Breast epithelium (tissue), 4 donors: ENCODE results near the gene SCN10A. TPM values are rescaled to one million over a fixed set of nuclear protein-coding genes. Genes with fewer than 3 reads are reported as not detected.

Source experiments
- DNase-seq, 2 donors: peaks; one replicate each; pipeline ENCODE4 v3.0.0-alpha.2; 2019; ENCODE audit warnings: low spot score in 2 of 2
- H3K27ac ChIP-seq, 2 donors: fragments of 200-600 bp; sonication (generic) in 1 of 2; one replicate each; pipeline ENCODE4 v1.5.1; 2016 to 2019; ENCODE audit warnings: mild to moderate bottlenecking in 1 of 2
- H3K27me3 ChIP-seq, 2 donors: fragments of 200-600 bp; sonication (generic) in 1 of 2; one replicate each; pipeline versions ENCODE4 v1.5.1 to v1.6.0; 2017 to 2019; ENCODE audit warnings: control low read depth in 1 of 2, mild to moderate bottlenecking in 1 of 2
- H3K36me3 ChIP-seq: fragments of 200-600 bp; one replicate; pipeline ENCODE4 v1.5.1; 2019
- H3K4me1 ChIP-seq, 2 donors: fragments of 200-600 bp; sonication (generic); one replicate each; pipeline ENCODE4 v1.5.1; 2016 to 2019; ENCODE audit warnings: control low read depth in 1 of 2
- H3K4me3 ChIP-seq, 3 donors: fragments of 200-600 bp; sonication (generic); 1 replicate in 2 of 3; 2 replicates in 1 of 3; pipeline ENCODE4 v1.5.1; 2016 to 2019; ENCODE audit warnings: mild to moderate bottlenecking in 3 of 3, moderate library complexity in 2 of 3
- H3K9me3 ChIP-seq, 2 donors: fragments of 200-600 bp; sonication (generic) in 1 of 2; one replicate each; pipeline ENCODE4 v1.5.1; 2016 to 2019; ENCODE audit warnings: control low read depth in 1 of 2
- POLR2A ChIP-seq: fragments of 450-650 bp; IDR thresholded peaks from one replicate; pipeline ENCODE4 v1.6.1; 2016; ENCODE audit warnings: antibody characterized with exemption, mild to moderate bottlenecking, moderate library complexity
- POLR2AphosphoS5 ChIP-seq, 3 donors: sonication (generic); formaldehyde crosslinking; IDR thresholded peaks; one replicate each; pipeline ENCODE4 v1.6.1; 2017; ENCODE audit warnings: antibody characterized with exemption in 3 of 3
- intact Hi-C: fragments of 100-400 bp; cut with DNase I; formaldehyde crosslinking; loops from one replicate; pipeline ENCODE4 v1.15.1; 2023; ENCODE audit warnings: low total_unique reads
- total RNA-seq, 3 donors: library from RNA; depleted of rRNA; stranded (reverse); fragments of >200 nt; gene quantifications; one replicate each; pipeline ENCODE4 v1.1.0, GENCODE V29; 2016
- TF ChIP-seq, protein P1 (sequence below), 3 donors: fragments of 450-650 bp; IDR thresholded peaks; one replicate each; pipeline ENCODE4 v1.5.1; 2016 to 2017; ENCODE audit warnings: antibody characterized with exemption in 3 of 3, mild to moderate bottlenecking in 3 of 3, moderate library complexity in 3 of 3

The SCN10A gene
- total RNA-seq, 3 donors from 2014 or later = not detected

DNA sequence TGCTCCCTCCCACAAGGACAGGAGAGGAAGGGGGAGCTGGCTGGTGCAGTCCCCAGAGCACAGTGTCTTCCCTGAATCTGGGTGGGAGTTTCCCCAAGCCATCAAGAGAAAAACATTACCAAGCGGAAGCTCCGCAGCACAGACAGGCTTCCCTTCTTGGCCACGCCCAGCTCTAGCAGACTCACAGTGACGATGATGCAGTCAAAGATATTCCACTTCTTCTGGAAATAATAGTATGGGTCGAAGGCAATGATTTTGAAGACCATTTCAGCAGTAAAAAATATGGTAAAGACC, 76.7 kb downstream of the SCN10A start:
- Histone ChIP-seq H3K36me3 (no peaks in the 10 kb centered on the region), H3K27me3 (peaks cover 0 to 4% of the 10 kb centered on the region in 2 donors), H3K4me1 (no peaks in the 10 kb centered on the region), H3K4me3 (no peak overlapping the region), H3K9me3 (no peaks in the 10 kb centered on the region), H3K27ac (no peak overlapping the region)
- intact Hi-C loops = no loop called here
- TF ChIP-seq POLR2A (no peak), POLR2AphosphoS5 (IDR thresholded peaks at IDR 0.05) (no peak)
- TF ChIP-seq, protein P1, sequence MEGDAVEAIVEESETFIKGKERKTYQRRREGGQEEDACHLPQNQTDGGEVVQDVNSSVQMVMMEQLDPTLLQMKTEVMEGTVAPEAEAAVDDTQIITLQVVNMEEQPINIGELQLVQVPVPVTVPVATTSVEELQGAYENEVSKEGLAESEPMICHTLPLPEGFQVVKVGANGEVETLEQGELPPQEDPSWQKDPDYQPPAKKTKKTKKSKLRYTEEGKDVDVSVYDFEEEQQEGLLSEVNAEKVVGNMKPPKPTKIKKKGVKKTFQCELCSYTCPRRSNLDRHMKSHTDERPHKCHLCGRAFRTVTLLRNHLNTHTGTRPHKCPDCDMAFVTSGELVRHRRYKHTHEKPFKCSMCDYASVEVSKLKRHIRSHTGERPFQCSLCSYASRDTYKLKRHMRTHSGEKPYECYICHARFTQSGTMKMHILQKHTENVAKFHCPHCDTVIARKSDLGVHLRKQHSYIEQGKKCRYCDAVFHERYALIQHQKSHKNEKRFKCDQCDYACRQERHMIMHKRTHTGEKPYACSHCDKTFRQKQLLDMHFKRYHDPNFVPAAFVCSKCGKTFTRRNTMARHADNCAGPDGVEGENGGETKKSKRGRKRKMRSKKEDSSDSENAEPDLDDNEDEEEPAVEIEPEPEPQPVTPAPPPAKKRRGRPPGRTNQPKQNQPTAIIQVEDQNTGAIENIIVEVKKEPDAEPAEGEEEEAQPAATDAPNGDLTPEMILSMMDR (IDR thresholded peaks at IDR 0.05) = no peak
- no peak for DNase-seq

DNA sequence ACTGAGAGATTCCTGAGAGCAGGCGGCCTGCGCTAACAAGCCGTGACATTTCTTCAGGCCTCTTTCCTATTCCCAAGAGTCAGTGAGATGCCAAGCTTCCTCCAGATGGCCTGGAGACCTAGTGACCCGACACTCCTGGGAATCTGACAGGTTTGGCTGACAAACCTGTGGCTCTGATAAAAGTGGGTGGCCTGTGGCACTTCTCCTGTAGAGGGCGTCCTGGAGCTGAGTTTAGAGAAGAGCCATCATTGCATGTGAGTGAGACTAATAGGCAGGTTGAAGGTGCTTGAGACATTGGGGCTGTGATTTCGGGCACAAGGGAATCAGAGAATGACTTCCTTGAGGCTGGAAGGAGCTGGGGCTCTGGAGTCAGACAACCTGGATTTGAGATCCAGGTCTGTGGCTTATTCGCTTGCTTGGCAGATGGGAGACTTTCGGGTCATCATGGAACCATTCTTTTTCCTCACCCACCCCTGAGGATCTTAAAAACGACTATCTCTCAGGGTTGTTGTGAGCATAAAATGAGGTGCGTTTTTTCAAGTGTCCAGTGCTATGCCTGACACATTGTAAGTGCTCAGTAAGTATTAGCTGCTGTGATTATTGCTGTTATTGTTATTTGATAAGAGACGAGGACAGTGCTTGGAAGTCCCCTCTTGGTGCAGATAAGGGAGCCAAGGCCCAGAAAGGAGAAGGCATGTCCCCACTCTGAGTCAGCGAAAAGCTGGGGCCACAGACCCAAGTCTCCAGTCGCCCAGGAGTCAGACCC, 77.2 kb downstream of the SCN10A start:
- intact Hi-C loops = no loop called here
- DNase-seq = no peak
- no peaks in the 10 kb centered on the region for H3K9me3 ChIP-seq

DNA sequence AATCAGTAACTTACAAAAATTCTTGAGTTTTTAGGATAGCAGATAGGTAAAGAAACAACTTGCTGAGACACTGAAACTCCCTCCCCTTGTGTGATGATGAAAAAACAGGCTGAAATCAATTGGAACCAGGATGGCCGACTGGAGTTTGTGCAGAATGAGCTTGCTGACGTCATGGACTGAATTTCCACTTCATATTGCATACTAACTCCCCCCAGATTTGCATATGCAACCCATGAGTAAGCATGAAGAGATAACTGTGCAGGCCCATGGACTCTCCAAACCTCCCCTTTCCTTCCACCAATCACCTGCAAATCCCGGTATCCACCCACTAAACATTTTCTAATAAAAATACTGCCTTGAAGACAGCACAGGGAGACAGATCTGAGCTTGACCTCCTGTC, 84.5 kb downstream of the SCN10A start:
- intact Hi-C loops = no loop called here
- no peaks in the 10 kb centered on the region for H3K27me3 ChIP-seq
- no peak for DNase-seq

More for the DNA sequence above, 77.2 kb downstream of the SCN10A start:
- no peak for TF ChIP-seq POLR2AphosphoS5 (IDR thresholded peaks at IDR 0.05)
- TF ChIP-seq, protein P1 (IDR thresholded peaks at IDR 0.05) = no peak
- TF ChIP-seq POLR2A = no peak
- no peaks in the 10 kb centered on the region for H3K36me3 ChIP-seq
- no peaks in the 10 kb centered on the region for H3K4me1 ChIP-seq
- H3K27me3 ChIP-seq = peaks cover 0 to 4% of the 10 kb centered on the region in 2 donors
- H3K4me3 ChIP-seq = no peak overlapping the region
- no peak overlapping the region for H3K27ac ChIP-seq

DNA sequence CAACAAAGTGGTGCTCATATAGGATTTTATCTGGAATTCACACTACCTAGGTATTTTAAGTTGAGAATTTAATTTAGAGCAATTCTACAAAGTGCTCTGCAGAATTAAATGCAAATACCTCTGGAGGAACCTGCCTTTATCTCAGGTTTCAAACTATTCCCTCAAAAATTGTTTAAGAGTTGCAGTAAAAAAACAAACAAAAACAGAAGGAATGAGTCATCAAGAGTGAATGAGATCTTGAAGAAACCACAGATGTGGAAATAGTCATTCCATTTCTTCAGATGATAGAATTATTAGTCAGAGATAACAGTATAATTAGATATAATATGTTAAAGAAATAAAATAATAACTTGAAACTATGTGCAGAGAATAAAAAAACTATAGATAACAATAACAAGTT, 85.7 kb downstream of the SCN10A start:
- H3K27ac ChIP-seq = no peak overlapping the region
- H3K36me3 ChIP-seq = no peaks in the 10 kb centered on the region
- H3K4me3 ChIP-seq = no peak overlapping the region
- no peak for DNase-seq
- no peaks in the 10 kb centered on the region for H3K9me3 ChIP-seq
- H3K27me3 ChIP-seq = peaks cover 0 to 2% of the 10 kb centered on the region in 2 donors
- TF ChIP-seq POLR2AphosphoS5 (IDR thresholded peaks at IDR 0.05) (no peak), POLR2A (no peak)
- TF ChIP-seq, protein P1 (IDR thresholded peaks at IDR 0.05) = no peak
- H3K4me1 ChIP-seq = no peaks in the 10 kb centered on the region
- intact Hi-C loops = no loop called here

More for the DNA sequence above, 84.5 kb downstream of the SCN10A start:
- Histone ChIP-seq H3K4me3 (no peak overlapping the region), H3K36me3 (no peaks in the 10 kb centered on the region), H3K27ac (no peak overlapping the region), H3K4me1 (no peaks in the 10 kb centered on the region), H3K9me3 (no peaks in the 10 kb centered on the region)
- no peak for TF ChIP-seq POLR2A
- TF ChIP-seq, protein P1 (IDR thresholded peaks at IDR 0.05) = no peak
- TF ChIP-seq POLR2AphosphoS5 (IDR thresholded peaks at IDR 0.05) = no peak

DNA sequence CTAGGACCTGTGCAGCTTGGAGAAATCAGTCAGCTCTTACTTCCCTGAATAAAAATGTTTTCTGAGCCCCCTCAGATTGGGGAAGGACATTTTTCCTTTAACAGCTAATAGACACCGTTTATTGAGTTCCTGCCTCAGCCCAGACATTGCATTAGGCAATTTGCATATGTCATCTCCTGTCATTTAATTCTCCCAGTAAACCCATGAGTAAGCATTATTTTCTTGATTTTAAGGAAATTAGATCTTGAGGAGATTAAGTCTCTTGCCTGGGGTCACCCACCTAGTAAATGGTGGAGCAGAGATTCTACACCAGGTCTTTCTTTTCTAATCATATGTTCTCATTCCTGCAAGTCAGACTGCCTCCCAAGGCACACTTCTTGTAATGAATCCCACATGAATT, 88.0 kb downstream of the SCN10A start:
- Histone ChIP-seq H3K4me1 (no peaks in the 10 kb centered on the region), H3K27me3 (peaks cover 0 to 6% of the 10 kb centered on the region in 2 donors), H3K27ac (no peak overlapping the region), H3K4me3 (no peak overlapping the region), H3K9me3 (no peaks in the 10 kb centered on the region), H3K36me3 (no peaks in the 10 kb centered on the region)
- TF ChIP-seq POLR2A (no peak), POLR2AphosphoS5 (IDR thresholded peaks at IDR 0.05) (no peak)
- TF ChIP-seq, protein P1 (IDR thresholded peaks at IDR 0.05) = no peak
- DNase-seq = no peak
- intact Hi-C loops = loop anchor here (5.0 kb wide), 1 partner anchor 1174 kb away; no protein-coding TSS in a partner anchor
